Neuronal stem cell (in vitro differentiated cells): ENCODE data around the gene AIF1L. TPM values are rescaled to one million over a fixed set of nuclear protein-coding genes. Genes with fewer than 3 reads are reported as not detected.

Source experiments
- DNase-seq: peaks from one replicate; pipeline ENCODE4 v3.0.0-alpha.2; 2013; ENCODE audit warnings: low spot score
- H2AFZ ChIP-seq: one replicate; pipeline ENCODE4 v1.6.1; 2013; ENCODE audit warnings: mild to moderate bottlenecking, low read length, inconsistent platforms
- H2AK5ac ChIP-seq: 2 replicates; pipeline ENCODE4 v1.6.1; 2013; ENCODE audit warnings: low read depth, mild to moderate bottlenecking, inconsistent platforms, low read length, moderate library complexity, mixed read lengths
- H2BK120ac ChIP-seq: 2 replicates; pipeline ENCODE4 v1.6.1; 2013; ENCODE audit warnings: low read depth, mild to moderate bottlenecking, inconsistent platforms, low read length, moderate library complexity, mixed read lengths
- H2BK12ac ChIP-seq: one replicate; pipeline ENCODE4 v1.6.1; 2013; ENCODE audit warnings: low read length, inconsistent platforms
- H2BK15ac ChIP-seq: 2 replicates; pipeline ENCODE4 v1.6.1; 2013; ENCODE audit warnings: mild to moderate bottlenecking, low read length, inconsistent platforms, mixed read lengths
- H2BK5ac ChIP-seq: one replicate; pipeline ENCODE4 v1.6.1; 2013; ENCODE audit warnings: inconsistent platforms, mild to moderate bottlenecking, low read length, moderate library complexity
- H3K14ac ChIP-seq: one replicate; pipeline ENCODE4 v1.6.1; 2013; ENCODE audit warnings: low read length, inconsistent platforms
- H3K18ac ChIP-seq: 2 replicates; pipeline ENCODE4 v1.6.1; 2013; ENCODE audit warnings: low read length, inconsistent platforms
- H3K23ac ChIP-seq: 2 replicates; pipeline ENCODE4 v1.6.1; 2013; ENCODE audit warnings: low read depth, mild to moderate bottlenecking, mixed read lengths, low read length, inconsistent platforms; ENCODE audit not compliant: poor library complexity
- H3K27ac ChIP-seq: replicated peaks from 3 replicates; pipeline ENCODE4 v1.5.1; 2013; ENCODE audit warnings: low read length, inconsistent platforms
- H3K27me3 ChIP-seq, 3 experiments: 2 replicates each; pipeline ENCODE4 v1.6.1; 2013; ENCODE audit warnings: low read length in 3 of 3, mild to moderate bottlenecking in 2 of 3, inconsistent platforms in 1 of 3, low read depth in 1 of 3, mixed read lengths in 1 of 3, moderate library complexity in 1 of 3; ENCODE audit not compliant: control insufficient read depth in 3 of 3, insufficient read depth in 3 of 3
- H3K36me3 ChIP-seq, 2 donors: replicated peaks in 1 of 2; 2 replicates each; pipeline ENCODE4 v1.6.1; 2013; ENCODE audit warnings: low read length in 2 of 2; ENCODE audit not compliant: control insufficient read depth in 2 of 2, insufficient read depth in 2 of 2
- H3K4ac ChIP-seq: 2 replicates; pipeline ENCODE4 v1.6.1; 2013; ENCODE audit warnings: inconsistent platforms, mild to moderate bottlenecking, low read length, moderate library complexity
- H3K4me1 ChIP-seq, 2 donors: 1 replicate in 1 of 2; 2 replicates in 1 of 2; pipeline ENCODE4 v1.6.1; 2013; ENCODE audit warnings: low read length in 2 of 2, low read depth in 1 of 2; ENCODE audit not compliant: control insufficient read depth in 2 of 2, insufficient read depth in 1 of 2
- H3K4me2 ChIP-seq: one replicate; pipeline ENCODE4 v1.6.1; 2013; ENCODE audit warnings: mild to moderate bottlenecking, low read length, inconsistent platforms; ENCODE audit not compliant: insufficient read depth, poor library complexity, severe bottlenecking
- H3K4me3 ChIP-seq, 2 donors: 2 replicates each; pipeline ENCODE4 v1.5.1; 2013; ENCODE audit warnings: low read length in 2 of 2, mild to moderate bottlenecking in 2 of 2, inconsistent platforms in 1 of 2, moderate library complexity in 1 of 2
- H3K79me1 ChIP-seq: one replicate; pipeline ENCODE4 v1.6.1; 2013; ENCODE audit warnings: low read depth, mild to moderate bottlenecking, inconsistent platforms, low read length, moderate library complexity
- H3K9ac ChIP-seq: one replicate; pipeline ENCODE4 v1.6.1; 2013; ENCODE audit warnings: mild to moderate bottlenecking, low read depth, low read length, inconsistent platforms; ENCODE audit not compliant: poor library complexity
- H3K9me3 ChIP-seq, 2 donors: replicated peaks in 1 of 2; 2 replicates each; pipeline versions ENCODE3 to v1.6.1; 2013; ENCODE audit warnings: low read length in 2 of 2, mild to moderate bottlenecking in 2 of 2, inconsistent platforms in 1 of 2, low read depth in 1 of 2, mixed read lengths in 1 of 2, moderate library complexity in 1 of 2; ENCODE audit not compliant: control insufficient read depth in 2 of 2, insufficient read depth in 1 of 2
- H4K8ac ChIP-seq: one replicate; pipeline ENCODE4 v1.6.1; 2013; ENCODE audit warnings: low read depth, mild to moderate bottlenecking, inconsistent platforms, low read length, moderate library complexity
- H4K91ac ChIP-seq: one replicate; pipeline ENCODE4 v1.6.1; 2013; ENCODE audit warnings: low read length, low read depth, mild to moderate bottlenecking, inconsistent platforms; ENCODE audit not compliant: poor library complexity
- WGBS, 2 donors: extraction: QIAGEN DNeasy Blood & Tissue Kit; methylation state at CpG; one replicate each; pipeline ENCODE4 v1.1.7; 2013; ENCODE audit warnings: missing lambda C conversion rate in 2 of 2, mixed read lengths in 1 of 2; ENCODE audit not compliant: insufficient read length in 2 of 2, insufficient replicate concordance in 1 of 2; ENCODE audit errors: extremely low coverage in 2 of 2; 5-methylcytosine and 5-hydroxymethylcytosine counted together
- small RNA-seq: library from polyadenylated mRNA; stranded (forward); fragments of <200 nt; extraction: miRNeasy Mini kit (QIAGEN cat#:217004); gene quantifications from one replicate; pipeline ENCODE3, GENCODE V24; 2013; ENCODE audit not compliant: insufficient read depth

The AIF1L gene

GRCh38 chr9:131167936-131168335 lies 71.6 kb downstream of the AIF1L start:
- H3K9ac ChIP-seq: no peak overlapping the region
- no peak overlapping the region for H3K23ac ChIP-seq
- H2BK12ac ChIP-seq: no peak overlapping the region
- no peaks in the 10 kb centered on the region for H3K4me1 ChIP-seq
- no peak for DNase-seq
- no peak overlapping the region for H3K18ac ChIP-seq
- WGBS, 2 donors: no CpG with 5 or more reads among the region's 4 CpGs
- H2AK5ac ChIP-seq: no peak overlapping the region
- no peak overlapping the region for H3K27ac ChIP-seq
- H3K9me3 ChIP-seq: peaks cover 0 to 5% of the 10 kb centered on the region in 2 donors
- no peak overlapping the region for H2BK5ac ChIP-seq
- H3K79me1 ChIP-seq: peaks cover 2% of the 10 kb centered on the region
- H4K8ac ChIP-seq: no peak overlapping the region
- H3K14ac ChIP-seq: no peak overlapping the region
- no peaks in the 10 kb centered on the region for H3K27me3 ChIP-seq
- no peak overlapping the region for H3K4ac ChIP-seq
- H2AFZ ChIP-seq: no peak overlapping the region
- H2BK15ac ChIP-seq: no peak overlapping the region
- H3K36me3 ChIP-seq: peaks cover 14 to 84% of the 10 kb centered on the region in 2 donors
- no peak overlapping the region for H2BK120ac ChIP-seq
- H4K91ac ChIP-seq: no peak overlapping the region
- no peak overlapping the region for H3K4me3 ChIP-seq
- no peak overlapping the region for H3K4me2 ChIP-seq

- Histone ChIP-seq H3K27me3 (no peaks in the 10 kb centered on the region), H3K23ac (no peak overlapping the region), H3K27ac (peak overlapping the region; percentile 31), H2BK5ac (no peak overlapping the region), H2AK5ac (no peak overlapping the region), H3K9me3 (peaks cover 0 to 5% of the 10 kb centered on the region in 2 donors), H4K91ac (no peak overlapping the region), H2BK12ac (no peak overlapping the region), H3K14ac (no peak overlapping the region), H3K4me1 (no peaks in the 10 kb centered on the region), H3K79me1 (peaks cover 4% of the 10 kb centered on the region), H3K18ac (no peak overlapping the region), H2AFZ (no peak overlapping the region), H4K8ac (no peak overlapping the region), H3K4ac (no peak overlapping the region), H3K4me3 (no peak overlapping the region), H3K9ac (no peak overlapping the region), H2BK120ac (no peak overlapping the region), H3K36me3 (peaks cover 6 to 81% of the 10 kb centered on the region in 2 donors), H3K4me2 (no peak overlapping the region), H2BK15ac (no peak overlapping the region)
- no CpG with 5 or more reads among the region's 7 CpGs for WGBS, 2 donors
- DNase-seq: no peak
Measured at GRCh38 chr9:131169563-131170240, 73.4 kb downstream of the AIF1L start.

Small RNAs within 50 kb of the gene (small RNA-seq; reads per million reads assigned to genes)
- not detected for gene RNU6-881P
